Pancreas (tissue), 10 donors: ENCODE data around the gene PDPN. TPM values are rescaled to one million over a fixed set of nuclear protein-coding genes. Genes with fewer than 3 reads are reported as not detected.

ENCODE experiments used
- ATAC-seq, 4 donors: fragments of 200-7000 bp; cut with Tn5 transposase; one replicate each; pipeline versions ENCODE4 v1.8.0 to v1.9.1; 2020; ENCODE audit warnings: mild to moderate bottlenecking in 4 of 4, moderate library complexity in 4 of 4
- DNase-seq, 6 donors: peaks; one replicate each; pipeline ENCODE4 v3.0.0-alpha.2; 2020
- FAIRE-seq: peaks from 2 replicates; lab custom pipeline; 2012; peaks lifted over from hg19 to GRCh38; lab: Jason Lieb, UNC
- H3K27ac ChIP-seq, 4 donors: fragments of 200-600 bp; sonication (generic); 1 replicate in 3 of 4; 2 replicates in 1 of 4; pipeline versions ENCODE4 v1.5.0 to v1.8.0; 2020
- H3K27me3 ChIP-seq, 4 donors: fragments of 200-600 bp; one replicate each; pipeline ENCODE4 v1.8.0; 2021
- H3K36me3 ChIP-seq, 3 donors: fragments of 200-600 bp; sonication (generic) in 1 of 3; one replicate each; pipeline versions ENCODE4 v1.5.0 to v1.8.0; 2020 to 2021
- H3K4me1 ChIP-seq, 3 donors: fragments of 200-600 bp; one replicate each; pipeline ENCODE4 v1.8.0; 2021
- H3K4me3 ChIP-seq, 4 donors: fragments of 200-600 bp; sonication (generic) in 2 of 4; one replicate each; pipeline versions ENCODE4 v1.5.0 to v1.8.0; 2020 to 2021
- H3K9me3 ChIP-seq, 4 donors: fragments of 200-600 bp; one replicate each; pipeline ENCODE4 v1.8.0; 2021
- WGBS, 2 donors: extraction: QIAGEN DNeasy Blood & Tissue Kit; methylation state at CpG; one replicate each; pipeline ENCODE4 v1.1.7; 2013; 5-methylcytosine and 5-hydroxymethylcytosine counted together
- intact Hi-C, 3 donors: fragments of 100-400 bp; cut with DNase I; formaldehyde crosslinking; loops; one replicate each; pipeline versions ENCODE4 v1.11.1 to v1.14.2; 2022
- polyA plus RNA-seq, 2 donors: library from polyadenylated mRNA; stranded (reverse); fragments of 200-250 nt; gene quantifications; one replicate each; pipeline ENCODE4 v1.2.3, GENCODE V29; 2013
- total RNA-seq, 6 donors: library from RNA; stranded (reverse); fragmentation: NEBNext Ultra II Directional in 4 of 6; extraction: Animal tissue kit (Norgen Biotek cat#: 25700) in 4 of 6; gene quantifications; one replicate each; pipeline versions ENCODE4 v1.2.1 to v1.2.4, GENCODE V29; 2021 to 2023
- TF ChIP-seq, protein P1 (sequence below), 4 donors: fragments of 200-600 bp; sonication (generic) in 3 of 4; IDR thresholded peaks; one replicate each; pipeline versions ENCODE4 v1.5.0 to v1.8.0; 2021; ENCODE audit warnings: antibody characterized with exemption in 4 of 4
- donor health status: healthy with polysubstance abuse.
- donor health status: DM: no; HTN: no; CAD: no; lungs with moderate emphysema.
- donor health status: DM: no; HTN: no; CAD: no.
- donor health status: control.
- donor health status: control.
- donor health status: Bipolar disorder and iron deficiency.
- donor health status: DM: yes; HTN: yes; CAD: no.
- donor health status: DM: no; HTN: no; CAD: no.
- donor health status: DM: no; HTN: no; CAD: no.
- donor health status: DM: yes; HTN: yes; CAD: no.

PDPN gene
- total and polyA plus RNA-seq, 8 donors = 0.83 to 10.4 (median 2.2) TPM

DNA sequence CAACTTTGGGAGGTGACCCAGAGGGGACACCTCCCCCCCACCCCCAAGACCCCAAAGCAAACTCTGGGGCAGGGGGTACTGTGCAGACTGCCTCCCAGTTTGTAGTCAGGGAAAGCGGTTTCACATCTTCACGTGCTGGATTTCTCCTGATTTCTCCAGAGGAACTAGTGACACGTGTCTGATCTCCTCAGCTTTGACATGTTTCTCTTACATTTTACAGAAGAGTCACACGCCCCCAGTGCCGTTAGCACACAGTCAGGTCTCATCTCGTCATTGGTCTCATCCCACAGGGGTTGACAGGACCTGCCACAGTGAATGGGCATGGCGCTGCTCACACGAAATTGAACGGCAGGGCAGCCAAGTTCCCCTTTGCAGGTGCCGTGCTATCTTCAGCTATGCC, 11.8 kb downstream of the PDPN start:
- TF ChIP-seq, protein P1, sequence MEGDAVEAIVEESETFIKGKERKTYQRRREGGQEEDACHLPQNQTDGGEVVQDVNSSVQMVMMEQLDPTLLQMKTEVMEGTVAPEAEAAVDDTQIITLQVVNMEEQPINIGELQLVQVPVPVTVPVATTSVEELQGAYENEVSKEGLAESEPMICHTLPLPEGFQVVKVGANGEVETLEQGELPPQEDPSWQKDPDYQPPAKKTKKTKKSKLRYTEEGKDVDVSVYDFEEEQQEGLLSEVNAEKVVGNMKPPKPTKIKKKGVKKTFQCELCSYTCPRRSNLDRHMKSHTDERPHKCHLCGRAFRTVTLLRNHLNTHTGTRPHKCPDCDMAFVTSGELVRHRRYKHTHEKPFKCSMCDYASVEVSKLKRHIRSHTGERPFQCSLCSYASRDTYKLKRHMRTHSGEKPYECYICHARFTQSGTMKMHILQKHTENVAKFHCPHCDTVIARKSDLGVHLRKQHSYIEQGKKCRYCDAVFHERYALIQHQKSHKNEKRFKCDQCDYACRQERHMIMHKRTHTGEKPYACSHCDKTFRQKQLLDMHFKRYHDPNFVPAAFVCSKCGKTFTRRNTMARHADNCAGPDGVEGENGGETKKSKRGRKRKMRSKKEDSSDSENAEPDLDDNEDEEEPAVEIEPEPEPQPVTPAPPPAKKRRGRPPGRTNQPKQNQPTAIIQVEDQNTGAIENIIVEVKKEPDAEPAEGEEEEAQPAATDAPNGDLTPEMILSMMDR (IDR thresholded peaks at IDR 0.05) = no peak

DNA sequence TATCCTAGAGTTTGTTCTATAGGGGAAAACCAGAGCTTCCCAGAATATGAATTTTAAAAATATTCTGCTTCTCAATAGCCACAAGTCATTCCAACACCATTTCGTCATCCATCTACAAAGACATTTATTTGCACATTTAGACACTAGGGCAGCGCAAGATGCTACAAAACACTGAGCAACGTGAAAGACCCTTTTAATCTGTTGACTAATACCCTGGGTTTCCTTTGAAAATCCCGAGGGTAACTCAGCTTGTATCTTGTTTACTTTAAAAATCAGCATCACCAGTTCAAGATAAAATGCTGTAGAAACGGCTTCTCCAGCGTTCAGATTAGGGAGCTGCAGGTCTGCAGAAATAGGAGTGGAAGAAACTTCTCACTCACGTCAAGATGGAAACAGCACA, 13.5 kb downstream of the PDPN start:
- no peak for FAIRE-seq
- ATAC-seq = no peak

More for the DNA sequence above, 11.8 kb downstream of the PDPN start:
- H3K27ac ChIP-seq = no peak overlapping the region
- ATAC-seq (no peak), FAIRE-seq (no peak), DNase-seq (no peak)
- H3K36me3 ChIP-seq = no peaks in the 10 kb centered on the region
- 67 to 77% methylated on average over 10 of the region's 10 CpGs for WGBS, 2 donors
- no peak overlapping the region for H3K4me3 ChIP-seq
- intact Hi-C loops = no loop called here
- no peaks in the 10 kb centered on the region for H3K4me1 ChIP-seq
- no peaks in the 10 kb centered on the region for H3K27me3 ChIP-seq
- no peaks in the 10 kb centered on the region for H3K9me3 ChIP-seq

DNA sequence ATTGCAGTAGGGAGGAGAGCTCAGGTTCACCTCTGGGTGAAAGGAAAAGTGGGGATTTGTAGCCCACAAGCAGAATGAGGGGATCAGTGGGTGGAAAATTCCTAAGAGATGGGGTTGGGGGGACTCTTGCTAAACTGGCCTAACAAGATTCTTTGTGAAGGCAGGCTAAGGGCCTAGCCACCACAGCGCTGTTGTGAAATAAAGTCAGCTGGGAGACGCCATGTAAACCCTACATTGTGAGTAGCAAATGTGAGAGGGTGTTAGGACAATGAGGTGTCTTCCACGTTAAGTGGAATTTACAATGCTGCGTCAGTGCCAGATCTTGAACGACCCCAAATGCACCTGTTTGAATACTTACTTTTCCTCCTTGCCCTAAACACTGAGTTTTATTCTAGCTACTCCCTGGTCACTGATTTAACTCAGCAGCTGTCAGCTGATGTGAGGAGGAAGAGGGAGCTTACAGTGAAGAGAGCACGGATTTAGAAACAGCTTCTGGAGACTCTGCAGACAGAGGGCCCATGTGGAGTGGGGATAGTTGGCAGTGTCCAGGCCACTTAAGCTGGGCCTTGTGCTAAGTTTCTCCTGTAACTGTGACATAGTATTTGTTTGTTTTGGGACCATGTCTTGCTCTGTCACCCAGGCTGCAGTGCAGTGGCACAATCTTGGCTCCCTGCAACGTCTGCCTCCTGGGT, 17.3 kb downstream of the PDPN start:
- no peaks in the 10 kb centered on the region for H3K27me3 ChIP-seq
- DNase-seq (no peak), ATAC-seq (no peak), FAIRE-seq (no peak)
- H3K4me1 ChIP-seq = no peaks in the 10 kb centered on the region
- H3K27ac ChIP-seq = no peak overlapping the region
- H3K9me3 ChIP-seq = no peaks in the 10 kb centered on the region
- H3K4me3 ChIP-seq = no peak overlapping the region
- TF ChIP-seq, protein P1 (IDR thresholded peaks at IDR 0.05) = no peak
- no peaks in the 10 kb centered on the region for H3K36me3 ChIP-seq
- intact Hi-C loops = no loop called here
- 70% methylated on average over 7 of the region's 7 CpGs for WGBS, 2 donors

More for the DNA sequence above, 13.5 kb downstream of the PDPN start:
- Histone ChIP-seq H3K4me3 (no peak overlapping the region), H3K27ac (no peak overlapping the region), H3K27me3 (no peaks in the 10 kb centered on the region), H3K4me1 (no peaks in the 10 kb centered on the region), H3K9me3 (no peaks in the 10 kb centered on the region), H3K36me3 (no peaks in the 10 kb centered on the region)
- DNase-seq = no peak
- intact Hi-C loops = no loop called here
- TF ChIP-seq, protein P1 (IDR thresholded peaks at IDR 0.05) = no peak
- WGBS, 2 donors = 28 to 32% methylated on average over 7 of the region's 7 CpGs

DNA sequence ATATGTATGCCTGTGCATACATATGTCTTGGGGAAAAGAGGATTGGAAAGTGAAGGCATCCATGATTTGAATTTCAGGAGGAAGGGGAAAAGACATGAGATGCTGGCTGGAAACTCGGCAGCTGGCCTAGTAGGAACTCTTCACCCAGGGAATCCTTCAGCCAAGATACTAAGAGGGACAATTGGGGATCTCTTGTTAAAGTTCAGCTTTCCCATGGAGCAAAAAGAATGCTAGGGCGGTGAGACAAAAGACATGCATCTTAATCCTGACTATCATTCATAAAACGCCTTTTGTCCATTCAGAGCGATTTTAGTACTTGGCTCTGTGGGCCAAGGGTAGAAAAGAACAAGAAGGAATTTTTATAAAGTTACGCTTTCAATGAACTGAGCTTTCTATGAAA, 20.5 kb downstream of the PDPN start:
- intact Hi-C loops = no loop called here
- H3K27me3 ChIP-seq = no peaks in the 10 kb centered on the region
- no peak for FAIRE-seq
- H3K27ac ChIP-seq = no peak overlapping the region
- H3K4me3 ChIP-seq = no peak overlapping the region
- H3K36me3 ChIP-seq = no peaks in the 10 kb centered on the region
- no peaks in the 10 kb centered on the region for H3K9me3 ChIP-seq
- no peak for DNase-seq
- H3K4me1 ChIP-seq = no peaks in the 10 kb centered on the region
- WGBS, 2 donors = 75 to 81% methylated on average over 5 of the region's 5 CpGs
- TF ChIP-seq, protein P1 (IDR thresholded peaks at IDR 0.05) = no peak
- ATAC-seq = no peak

DNA sequence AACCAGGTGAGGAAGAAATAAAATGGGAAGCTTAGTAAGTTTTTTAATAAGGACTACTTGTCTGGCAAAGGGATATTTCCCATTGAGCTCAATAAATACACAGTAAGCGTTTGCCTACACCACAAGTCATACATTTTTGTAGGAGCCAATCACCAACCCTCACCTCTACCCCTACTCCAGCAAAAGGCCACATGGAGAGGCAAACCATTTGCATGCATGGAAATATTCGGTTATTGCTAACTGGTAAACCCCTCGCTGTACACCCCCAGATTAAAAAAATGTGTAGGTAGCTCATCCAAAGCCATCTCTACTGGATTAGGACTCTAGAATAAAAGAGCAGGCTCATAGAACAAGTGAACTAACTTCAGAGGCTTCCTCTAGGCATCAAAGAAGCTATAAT, 21.1 kb downstream of the PDPN start:
- Histone ChIP-seq H3K27me3 (no peaks in the 10 kb centered on the region), H3K4me1 (no peaks in the 10 kb centered on the region), H3K36me3 (no peaks in the 10 kb centered on the region), H3K9me3 (no peaks in the 10 kb centered on the region), H3K4me3 (no peak overlapping the region), H3K27ac (no peak overlapping the region)
- intact Hi-C loops = no loop called here
- no peak for ATAC-seq
- TF ChIP-seq, protein P1 (IDR thresholded peaks at IDR 0.05) = no peak
- 63 to 65% methylated on average over 3 of the region's 3 CpGs for WGBS, 2 donors
- FAIRE-seq = no peak
- no peak for DNase-seq
